ENCODE results near the gene GPHB5. TPM values are rescaled to one million over a fixed set of nuclear protein-coding genes. Genes with fewer than 3 reads are reported as not detected.
A peak's percentile ranks its signal among the peaks of the same experiment; 100 is the strongest.

Gene GPHB5
- total RNA-seq, 3 donors from 2014 or later (not counting 1 experiment from before 2014, with no cell fraction given), result not detected

DNA sequence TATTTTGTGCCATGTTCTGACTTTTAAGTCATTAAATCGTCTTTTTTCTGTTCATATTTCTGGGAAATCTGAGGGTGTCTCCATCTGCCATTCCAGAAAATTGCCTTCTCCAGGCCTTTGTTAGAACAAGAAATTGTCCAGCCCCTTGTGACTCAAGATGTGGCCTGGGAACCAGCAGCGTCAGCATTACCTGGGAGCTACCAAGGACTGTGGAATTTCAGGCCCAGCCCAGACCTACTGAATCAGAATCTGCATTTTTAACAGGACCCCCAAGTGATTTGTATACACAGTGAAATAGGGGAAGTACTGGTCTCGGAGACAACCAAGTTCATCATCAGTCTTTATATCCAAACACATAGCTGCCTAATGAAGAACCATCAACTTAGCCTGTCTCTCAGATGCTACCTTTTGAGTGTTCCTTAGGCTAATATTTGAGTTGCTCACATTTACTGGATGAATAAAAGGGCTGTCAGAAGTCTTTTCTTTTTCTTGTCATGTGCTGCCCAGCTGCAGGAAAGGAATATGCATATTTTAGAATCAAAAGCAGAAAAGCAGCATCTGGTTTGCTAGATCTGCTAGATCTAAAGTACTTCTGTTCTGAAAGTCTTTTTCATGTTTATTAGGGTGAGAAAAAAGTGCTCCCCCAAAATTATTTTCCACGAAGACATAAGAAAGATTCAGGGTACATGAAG is 21.2 kb downstream of the GPHB5 start:
- H3K36me3 Mint-ChIP-seq, result no peaks in the 10 kb centered on the region
- Histone ChIP-seq H3K4me1 (ENCODE audit: control insufficient read depth, insufficient read depth, low read length) (peaks cover 11% of the 10 kb centered on the region), H3K9me3 (ENCODE audit: control insufficient read depth, insufficient read depth, low read length) (no peaks in the 10 kb centered on the region), H3K27ac (ENCODE audit: low read length) (no peak overlapping the region), H3K27me3 (ENCODE audit: control insufficient read depth, insufficient read depth, low read length) (no peaks in the 10 kb centered on the region), H3K4me3 (ENCODE audit: low read length) (no peak overlapping the region), H3K36me3 (ENCODE audit: control insufficient read depth, insufficient read depth, low read length) (no peaks in the 10 kb centered on the region)
- TF ChIP-seq, protein P1, sequence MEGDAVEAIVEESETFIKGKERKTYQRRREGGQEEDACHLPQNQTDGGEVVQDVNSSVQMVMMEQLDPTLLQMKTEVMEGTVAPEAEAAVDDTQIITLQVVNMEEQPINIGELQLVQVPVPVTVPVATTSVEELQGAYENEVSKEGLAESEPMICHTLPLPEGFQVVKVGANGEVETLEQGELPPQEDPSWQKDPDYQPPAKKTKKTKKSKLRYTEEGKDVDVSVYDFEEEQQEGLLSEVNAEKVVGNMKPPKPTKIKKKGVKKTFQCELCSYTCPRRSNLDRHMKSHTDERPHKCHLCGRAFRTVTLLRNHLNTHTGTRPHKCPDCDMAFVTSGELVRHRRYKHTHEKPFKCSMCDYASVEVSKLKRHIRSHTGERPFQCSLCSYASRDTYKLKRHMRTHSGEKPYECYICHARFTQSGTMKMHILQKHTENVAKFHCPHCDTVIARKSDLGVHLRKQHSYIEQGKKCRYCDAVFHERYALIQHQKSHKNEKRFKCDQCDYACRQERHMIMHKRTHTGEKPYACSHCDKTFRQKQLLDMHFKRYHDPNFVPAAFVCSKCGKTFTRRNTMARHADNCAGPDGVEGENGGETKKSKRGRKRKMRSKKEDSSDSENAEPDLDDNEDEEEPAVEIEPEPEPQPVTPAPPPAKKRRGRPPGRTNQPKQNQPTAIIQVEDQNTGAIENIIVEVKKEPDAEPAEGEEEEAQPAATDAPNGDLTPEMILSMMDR (IDR thresholded peaks at IDR 0.05), result no peak
- H3K9me3 Mint-ChIP-seq, result no peaks in the 10 kb centered on the region
- intact Hi-C loops (cut with micrococcal nuclease), result no loop called here
- 85% methylated on average over 3 of the region's 4 CpGs for WGBS (ENCODE audit: insufficient coverage)
- H3K27ac Mint-ChIP-seq, result no peak overlapping the region
- no peak for DNase-seq
- H3K4me1 Mint-ChIP-seq, result peaks cover 17 to 25% of the 10 kb centered on the region in 2 donors
- no peak overlapping the region for H3K4me3 Mint-ChIP-seq
- H3K27me3 Mint-ChIP-seq (ENCODE audit: low read depth in 2 of 2), result peaks cover 0 to 9% of the 10 kb centered on the region in 2 donors
- ATAC-seq, result no peak

DNA sequence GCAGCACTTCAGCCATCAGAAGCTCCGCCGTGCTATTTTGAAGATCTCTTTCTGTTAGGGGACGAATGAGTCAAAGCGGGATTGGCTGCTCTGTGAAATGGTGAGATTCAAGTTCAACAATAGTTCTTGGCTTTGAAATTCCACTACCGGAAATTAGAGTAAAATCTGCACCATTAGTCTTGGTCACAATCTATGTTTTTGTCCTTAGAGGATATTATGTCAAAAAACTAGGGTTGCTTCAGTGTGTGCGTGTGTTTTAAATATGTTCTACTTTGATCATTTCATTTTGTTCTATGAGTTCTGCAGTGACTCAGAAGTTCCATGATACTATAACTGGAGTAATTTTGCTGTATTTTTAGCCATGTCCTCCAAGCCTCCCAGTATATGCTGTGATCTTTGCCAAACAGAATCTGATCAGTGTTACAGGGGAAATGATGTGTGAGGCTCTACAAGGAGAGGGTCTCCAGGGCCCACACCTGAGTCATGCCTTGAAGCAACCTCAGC is 22.6 kb downstream of the GPHB5 start:
- no peak overlapping the region for H3K4me3 Mint-ChIP-seq

DNA sequence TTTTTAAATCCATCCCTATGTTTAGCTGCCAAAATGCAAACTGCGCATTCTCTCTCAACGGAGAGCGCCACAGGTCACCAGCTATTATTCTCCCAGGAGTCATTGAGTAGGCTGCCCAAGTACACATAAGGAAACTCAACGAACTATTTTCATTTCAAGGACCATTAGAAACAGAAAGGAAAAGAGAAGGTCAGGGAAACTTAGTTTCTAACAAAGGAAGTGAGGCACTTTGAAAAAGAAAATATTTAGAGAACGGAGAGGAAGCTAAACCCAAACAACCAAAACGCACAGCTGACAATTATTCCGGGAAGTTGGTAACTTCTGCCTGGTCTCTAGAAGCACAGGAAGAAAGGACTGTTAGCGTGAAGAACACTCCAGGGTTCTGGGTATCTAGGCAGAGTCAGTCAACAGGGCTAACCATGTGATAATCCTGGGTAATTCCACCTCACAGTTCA is 23.5 kb downstream of the GPHB5 start:
- ATAC-seq, result no peak

More for the DNA sequence above, 22.6 kb downstream of the GPHB5 start:
- H3K4me3 ChIP-seq (ENCODE audit: low read length), result no peak overlapping the region
- H3K27ac ChIP-seq (ENCODE audit: low read length), result no peak overlapping the region
- intact Hi-C loops (cut with micrococcal nuclease), result no loop called here
- peaks cover 11% of the 10 kb centered on the region for H3K4me1 ChIP-seq (ENCODE audit: control insufficient read depth, insufficient read depth, low read length)
- Mint-ChIP-seq H3K27ac (no peak overlapping the region), H3K4me1 (peaks cover 17 to 25% of the 10 kb centered on the region in 2 donors), H3K27me3 (ENCODE audit: low read depth in 2 of 2) (peaks cover under 1 to 18% of the 10 kb centered on the region in 2 donors), H3K36me3 (no peaks in the 10 kb centered on the region), H3K9me3 (no peaks in the 10 kb centered on the region)
- TF ChIP-seq, protein P1 (IDR thresholded peaks at IDR 0.05), result no peak
- ATAC-seq, result no peak
- no peaks in the 10 kb centered on the region for H3K36me3 ChIP-seq (ENCODE audit: control insufficient read depth, insufficient read depth, low read length)
- H3K9me3 ChIP-seq (ENCODE audit: control insufficient read depth, insufficient read depth, low read length), result no peaks in the 10 kb centered on the region
- H3K27me3 ChIP-seq (ENCODE audit: control insufficient read depth, insufficient read depth, low read length), result no peaks in the 10 kb centered on the region
- no peak for DNase-seq
- 84% methylated on average over 6 of the region's 6 CpGs for WGBS (ENCODE audit: insufficient coverage)

More for the DNA sequence above, 23.5 kb downstream of the GPHB5 start:
- intact Hi-C loops (cut with micrococcal nuclease), result no loop called here
- H3K36me3 Mint-ChIP-seq, result no peaks in the 10 kb centered on the region
- 66% methylated on average over 7 of the region's 8 CpGs for WGBS (ENCODE audit: insufficient coverage)
- TF ChIP-seq, protein P1 (IDR thresholded peaks at IDR 0.05), result no peak
- H3K27me3 Mint-ChIP-seq (ENCODE audit: low read depth in 2 of 2), result peaks cover 8 to 23% of the 10 kb centered on the region in 2 donors
- Histone ChIP-seq H3K4me1 (ENCODE audit: control insufficient read depth, insufficient read depth, low read length) (peaks cover 11% of the 10 kb centered on the region), H3K9me3 (ENCODE audit: control insufficient read depth, insufficient read depth, low read length) (no peaks in the 10 kb centered on the region), H3K4me3 (ENCODE audit: low read length) (no peak overlapping the region), H3K36me3 (ENCODE audit: control insufficient read depth, insufficient read depth, low read length) (no peaks in the 10 kb centered on the region), H3K27me3 (ENCODE audit: control insufficient read depth, insufficient read depth, low read length) (no peaks in the 10 kb centered on the region), H3K27ac (ENCODE audit: low read length) (no peak overlapping the region)
- H3K9me3 Mint-ChIP-seq, result no peaks in the 10 kb centered on the region
- H3K27ac Mint-ChIP-seq, result peak overlapping the region; percentile 21 to 28
- DNase-seq, result no peak
- H3K4me1 Mint-ChIP-seq, result peaks cover 17 to 25% of the 10 kb centered on the region in 2 donors
- H3K4me3 Mint-ChIP-seq, result peak overlapping the region; percentile 4
